CD4-positive, alpha-beta T cell treated with Interleukin-15 for 4 hours (primary cell): ENCODE data around the gene FAM135A.
"Not testable (repeated sequence)": the region's sequence is repeated elsewhere in the genome, so short reads cannot be mapped to it uniquely, and the experiment has no call there.

Experiments
- DNase-seq: peaks from one replicate; pipeline ENCODE4 v3.0.0-alpha.2; 2020; ENCODE audit warnings: low spot score

Gene FAM135A

GRCh38 chr6:70459699-70460098, 46.4 kb downstream of the FAM135A start:
- DNase-seq = not testable (repeated sequence)

DNA sequence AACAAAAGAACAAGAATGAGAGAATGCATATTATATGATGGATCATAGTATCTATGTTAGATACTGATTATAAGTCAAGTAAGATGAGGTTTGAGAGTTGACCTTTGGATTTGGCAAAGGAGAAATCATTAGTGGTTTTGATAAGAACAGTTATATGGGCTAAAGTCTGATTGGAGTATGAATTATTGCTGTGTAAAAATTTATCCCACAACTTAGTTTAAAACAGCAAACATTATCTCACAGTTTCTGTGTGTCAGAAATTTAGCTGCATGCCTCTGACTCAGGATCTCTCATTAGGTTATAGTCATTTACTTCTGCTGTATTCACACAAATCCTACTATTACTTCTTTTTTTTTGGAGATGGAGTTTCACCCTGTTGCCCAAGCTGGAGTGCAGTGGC, 56.7 kb downstream of the FAM135A start:
- no peak for DNase-seq

DNA sequence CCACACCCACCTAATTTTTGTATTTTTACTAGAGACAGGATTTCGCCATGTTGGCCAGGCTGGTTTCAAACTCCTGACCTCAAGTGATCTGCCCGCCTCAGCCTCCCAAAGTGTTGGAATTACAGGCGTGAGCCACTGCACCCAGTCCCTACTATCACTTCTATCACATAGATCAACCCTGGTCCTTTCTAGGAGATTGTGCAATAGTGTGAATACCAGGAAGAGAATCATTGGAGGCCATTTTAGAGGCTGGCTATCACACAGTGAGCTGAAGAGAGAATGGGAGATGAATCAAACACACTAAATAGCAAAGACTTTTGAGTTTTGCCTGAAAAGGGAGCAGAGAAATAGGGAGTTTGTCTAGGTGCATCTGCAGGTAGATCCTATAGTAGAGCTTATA, 57.2 kb downstream of the FAM135A start:
- DNase-seq = not testable (repeated sequence)

GRCh38 chr6:70474751-70475150, 61.4 kb downstream of the FAM135A start:
- DNase-seq = no peak

GRCh38 chr6:70479236-70479635, 65.9 kb downstream of the FAM135A start:
- no peak for DNase-seq

GRCh38 chr6:70486638-70487037, 73.3 kb downstream of the FAM135A start:
- DNase-seq = not testable (repeated sequence)

- no peak for DNase-seq
Observed at GRCh38 chr6:70489364-70489763, 76.1 kb downstream of the FAM135A start.

DNA sequence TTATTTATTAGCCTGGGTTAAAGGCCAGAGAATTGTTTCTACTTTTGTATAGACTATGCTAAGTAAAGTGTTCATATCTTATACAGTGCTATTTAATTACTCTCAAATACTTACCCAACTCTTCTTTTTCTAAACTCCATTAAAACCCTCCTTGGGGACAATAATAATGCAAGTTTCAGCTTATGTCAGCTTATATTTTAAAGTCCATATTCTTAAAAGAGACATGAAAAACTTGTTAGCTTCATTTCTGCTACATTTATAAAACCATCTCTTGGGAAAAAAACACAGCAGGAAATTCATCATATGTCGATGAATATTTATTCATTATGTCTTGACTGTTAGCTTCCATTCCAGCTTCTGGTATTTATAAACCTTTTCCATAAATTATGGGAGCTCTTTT, 81.5 kb downstream of the FAM135A start:
- no peak for DNase-seq

- DNase-seq = not testable (repeated sequence)
Observed at GRCh38 chr6:70495790-70496189, 82.5 kb downstream of the FAM135A start.

DNA sequence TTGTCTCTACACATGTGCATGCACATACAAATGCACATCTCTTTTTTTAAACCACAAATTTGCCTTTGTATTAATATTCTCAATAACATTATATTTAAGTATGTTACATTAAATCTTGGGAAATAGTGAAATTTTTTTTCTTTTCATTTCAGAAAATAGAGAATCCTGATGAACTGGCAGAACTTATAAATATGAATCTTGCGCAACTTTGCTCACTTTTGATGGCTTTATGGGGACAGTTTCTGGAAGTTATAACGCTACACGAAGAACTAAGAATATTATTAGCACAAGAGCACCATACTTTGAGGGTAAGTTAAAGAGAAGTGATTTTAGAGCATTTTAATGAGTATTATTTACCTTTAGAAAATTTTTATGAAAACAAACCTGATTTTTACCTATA, 89.2 kb downstream of the FAM135A start:
- no peak for DNase-seq

- no peak for DNase-seq
Observed at GRCh38 chr6:70503813-70504465, 90.6 kb downstream of the FAM135A start.

DNA sequence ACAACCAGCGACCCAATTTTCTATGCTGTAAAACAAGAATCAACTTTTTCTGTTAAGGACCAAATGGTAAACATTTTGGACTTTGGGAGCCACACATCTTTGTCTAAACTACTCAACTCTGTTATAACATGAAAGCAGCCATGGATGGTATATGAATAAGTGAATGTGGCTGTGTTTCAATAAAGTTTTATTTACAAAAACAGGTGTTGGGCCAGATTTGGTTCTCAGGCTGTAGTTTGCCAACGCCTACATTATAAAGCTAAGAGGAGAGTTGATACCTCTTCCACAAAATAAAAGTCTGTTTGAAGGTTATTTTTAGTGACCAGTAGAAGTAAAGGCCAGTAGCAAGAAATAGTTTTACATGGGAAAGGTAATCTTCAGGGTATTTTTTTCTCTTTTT, 93.0 kb downstream of the FAM135A start:
- no peak for DNase-seq

- DNase-seq = no peak
Observed at GRCh38 chr6:70507161-70507560, 93.9 kb downstream of the FAM135A start.

DNA sequence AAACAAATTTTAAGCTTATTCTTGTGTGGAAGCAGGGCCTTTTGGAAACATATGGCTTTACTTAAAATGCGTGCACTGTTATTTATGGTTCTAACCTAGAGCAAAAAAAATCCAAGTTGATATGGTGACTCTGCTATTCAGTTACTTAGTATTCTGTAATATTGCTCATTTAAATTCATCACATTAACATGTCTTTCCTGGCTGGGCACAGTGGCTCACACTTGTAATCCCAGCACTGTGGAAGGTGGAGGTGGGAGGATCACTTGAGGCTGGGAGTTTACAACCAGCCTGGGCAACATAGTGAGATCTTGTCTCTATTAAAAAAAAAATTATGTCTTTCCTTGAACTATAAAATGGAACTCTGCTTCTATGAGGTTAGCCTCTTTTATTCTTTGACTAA, 95.6 kb downstream of the FAM135A start:
- DNase-seq = no peak

GRCh38 chr6:70510600-70510999, 97.3 kb downstream of the FAM135A start:
- no peak for DNase-seq

GRCh38 chr6:70518723-70519122, 105.4 kb downstream of the FAM135A start:
- no peak for DNase-seq

DNA sequence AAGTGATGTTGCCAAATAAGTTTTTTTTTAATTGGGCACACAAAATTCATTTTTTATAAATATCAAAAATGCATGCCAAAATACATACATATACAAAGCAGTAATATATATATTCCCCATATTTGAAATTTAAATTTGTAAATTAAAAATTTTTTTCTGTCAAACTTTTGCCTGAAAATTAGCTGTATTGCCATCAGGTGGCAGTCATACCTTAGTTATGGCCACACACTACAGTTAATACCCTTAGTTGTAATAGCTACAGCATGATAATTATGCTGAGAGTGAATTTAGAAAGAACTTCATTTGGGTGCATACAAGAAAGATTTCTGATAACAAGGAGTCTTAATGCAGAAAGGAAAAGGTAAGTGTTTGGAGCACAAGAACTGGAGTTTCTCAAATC, 107.3 kb downstream of the FAM135A start:
- peak; percentile 19 for DNase-seq

- no peak for DNase-seq
Observed at GRCh38 chr6:70524721-70525286, 111.5 kb downstream of the FAM135A start.

DNA sequence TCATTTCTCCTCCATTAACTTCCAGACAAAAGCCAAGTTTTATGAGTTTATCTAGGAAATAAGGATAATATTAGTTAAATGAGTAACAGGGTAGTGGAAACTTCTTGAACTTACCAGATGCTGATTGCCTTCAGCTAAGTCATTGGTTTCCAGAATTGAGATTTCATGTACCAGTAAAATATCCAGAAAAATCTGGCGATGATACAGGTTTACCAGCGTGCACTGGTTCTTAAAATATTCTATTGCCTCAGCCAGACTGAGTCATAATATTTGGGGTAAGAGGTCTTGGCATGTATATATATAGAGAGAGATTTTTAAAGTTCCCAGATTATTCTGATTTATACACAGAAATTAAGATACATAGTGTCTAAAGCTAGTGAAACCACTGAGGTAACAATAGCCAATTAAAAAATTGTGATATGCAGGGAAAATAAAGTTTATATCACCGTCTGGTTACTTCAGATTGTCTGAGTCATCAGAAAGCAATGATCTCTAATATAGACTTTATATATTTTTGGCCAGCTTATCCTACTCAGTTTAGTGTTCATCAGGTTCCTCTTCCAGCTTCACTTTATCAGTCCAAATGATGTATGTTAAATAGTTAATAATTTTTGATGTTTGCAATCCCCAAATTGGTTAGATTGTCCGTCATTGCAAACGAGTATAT, 113.9 kb downstream of the FAM135A start:
- DNase-seq = no peak

DNA sequence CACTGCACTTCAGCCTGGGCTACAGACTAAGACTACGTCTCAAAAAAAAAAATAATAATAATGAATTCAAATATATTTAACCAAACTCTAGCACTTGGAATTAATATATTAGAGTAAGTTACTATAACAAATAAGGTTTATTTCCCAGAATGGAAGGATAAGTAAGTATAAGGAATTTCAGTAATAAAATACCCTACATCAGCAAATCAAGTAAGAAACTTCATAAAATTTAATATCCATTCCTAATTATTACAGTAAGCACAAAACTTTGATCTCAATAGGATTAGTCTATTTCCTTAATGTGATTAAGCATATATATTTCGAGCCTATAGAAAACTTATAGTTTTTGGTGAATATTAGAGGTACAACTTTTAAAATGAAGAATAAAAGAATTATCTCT, 116.7 kb downstream of the FAM135A start:
- DNase-seq = no peak

GRCh38 chr6:70531133-70531532, 117.8 kb downstream of the FAM135A start:
- no peak for DNase-seq

DNA sequence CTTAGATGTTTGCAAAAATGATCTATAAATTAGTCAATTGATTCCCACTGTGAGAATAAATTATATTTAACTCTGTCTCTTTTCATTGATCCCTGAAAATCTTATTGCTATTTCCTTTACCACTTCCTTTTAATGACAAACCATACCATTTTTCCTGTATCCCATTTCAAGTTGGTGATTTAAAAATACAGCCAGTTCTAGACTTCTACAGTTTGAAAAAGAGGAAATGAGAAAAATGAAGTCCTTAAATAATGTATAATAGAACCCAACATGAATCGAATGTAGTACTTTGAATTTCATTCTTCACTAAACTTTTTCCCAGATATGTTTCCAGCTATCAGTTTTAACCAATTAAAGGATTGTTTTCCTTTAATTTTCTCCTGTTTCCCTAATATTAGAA, 124.0 kb downstream of the FAM135A start:
- no peak for DNase-seq

DNA sequence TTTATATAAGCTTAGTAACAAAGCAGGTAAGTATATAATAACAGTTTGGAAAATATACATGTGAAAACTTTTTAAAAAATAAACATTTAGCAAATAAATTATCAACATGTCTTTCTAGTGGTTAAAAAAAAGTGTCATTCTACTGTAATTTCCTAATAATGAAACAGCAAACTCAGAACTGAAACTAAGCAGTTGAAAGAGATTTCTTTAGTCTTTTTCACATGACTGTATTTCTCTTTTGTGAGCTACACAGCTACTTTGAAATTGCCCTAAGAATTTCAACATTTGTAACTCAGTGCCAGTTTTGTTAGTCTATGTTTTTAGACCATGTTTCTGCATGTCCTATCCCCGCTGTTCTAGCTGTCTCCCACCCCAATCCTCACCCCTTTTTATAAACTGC, 125.1 kb downstream of the FAM135A start:
- DNase-seq = no peak

GRCh38 chr6:70547313-70547712, 134.0 kb downstream of the FAM135A start:
- DNase-seq = peak; percentile 14
